Prostate gland (tissue), 2 donors: ENCODE data around the gene SLC5A6. TPM values are rescaled to one million over a fixed set of nuclear protein-coding genes. Genes with fewer than 3 reads are reported as not detected.

Experiments
- DNase-seq: peaks from one replicate; pipeline ENCODE4 v3.0.0-alpha.2; 2019; ENCODE audit warnings: low spot score
- H3K27ac ChIP-seq, 2 donors: fragments of 200-600 bp; sonication (generic); 2 replicates each; pipeline ENCODE4 v1.5.1; 2017 to 2019
- H3K27me3 ChIP-seq: fragments of 200-600 bp; sonication (generic); replicated peaks from 2 replicates; pipeline ENCODE4 v1.5.1; 2019; ENCODE audit not compliant: insufficient read depth
- H3K36me3 ChIP-seq, 2 donors: fragments of 200-600 bp; sonication (generic); 1 replicate in 1 of 2; 2 replicates in 1 of 2; pipeline versions ENCODE4 v1.5.1 to v1.8.1; 2017 to 2019
- H3K4me1 ChIP-seq: fragments of 200-600 bp; sonication (generic); replicated peaks from 2 replicates; pipeline ENCODE4 v1.5.1; 2019
- H3K4me3 ChIP-seq, 2 donors: fragments of 200-600 bp; sonication (generic); 2 replicates each; pipeline ENCODE4 v1.5.1; 2017 to 2019
- H3K9me3 ChIP-seq: fragments of 200-600 bp; sonication (generic); 2 replicates; pipeline ENCODE4 v1.5.1; 2017
- POLR2A ChIP-seq: fragments of 450-650 bp; IDR thresholded peaks from one replicate; pipeline ENCODE4 v1.6.1; 2016; ENCODE audit warnings: antibody characterized with exemption, mild to moderate bottlenecking
- POLR2AphosphoS5 ChIP-seq: sonication (generic); formaldehyde crosslinking; IDR thresholded peaks from one replicate; pipeline ENCODE4 v1.6.1; 2017; ENCODE audit warnings: antibody characterized with exemption
- WGBS: methylation state at CpG from one replicate; pipeline ENCODE4 v1.1.5; 2018; 5-methylcytosine and 5-hydroxymethylcytosine counted together
- intact Hi-C: fragments of 100-400 bp; cut with DNase I; formaldehyde crosslinking; loops from one replicate; pipeline ENCODE4 v1.14.2; 2022
- total RNA-seq, 2 donors: library from RNA; depleted of rRNA; stranded (reverse); fragments of >200 nt; gene quantifications; one replicate each; pipeline ENCODE4 v1.1.0, GENCODE V29; 2016
- TF ChIP-seq, protein P1 (sequence below), 4 experiments: fragments of 200-600 bp in 2 of 4; fragments of 450-650 bp in 2 of 4; sonication (generic) in 2 of 4; IDR thresholded peaks; 1 replicate in 3 of 4; 2 replicates in 1 of 4; pipeline ENCODE4 v1.5.1; 2016 to 2019; ENCODE audit warnings: antibody characterized with exemption in 4 of 4, mild to moderate bottlenecking in 2 of 4, moderate library complexity in 2 of 4

Gene SLC5A6
- total RNA-seq, 2 donors from 2014 or later: 23.9 to 65.2 TPM

DNA sequence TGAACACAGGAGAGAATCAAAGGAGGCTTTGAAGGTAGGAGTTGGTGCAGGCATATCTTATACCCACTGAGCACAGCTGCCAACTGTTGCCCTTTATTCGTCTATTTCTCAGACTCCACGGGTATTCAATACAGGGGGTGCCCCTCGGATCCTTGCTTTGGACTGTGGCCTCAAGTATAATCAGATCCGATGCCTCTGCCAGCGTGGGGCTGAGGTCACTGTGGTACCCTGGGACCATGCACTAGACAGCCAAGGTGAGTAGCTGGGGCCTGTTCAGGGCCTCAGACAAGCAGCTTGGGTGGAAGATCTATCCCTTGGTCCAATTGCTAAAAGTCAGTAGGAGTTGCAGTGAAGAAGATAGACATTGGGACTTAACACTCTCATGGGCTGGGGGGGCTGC is 10.3 kb upstream of the SLC5A6 start:
- no peak for DNase-seq
- H3K4me3 ChIP-seq: no peak overlapping the region
- peaks cover 0 to 10% of the 10 kb centered on the region in 2 donors for H3K36me3 ChIP-seq
- H3K27ac ChIP-seq: no peak overlapping the region
- no peaks in the 10 kb centered on the region for H3K9me3 ChIP-seq
- intact Hi-C loops: no loop called here
- no peaks in the 10 kb centered on the region for H3K4me1 ChIP-seq
- whole genome bisulfite sequencing: 98% methylated on average over 5 of the region's 5 CpGs
- TF ChIP-seq POLR2AphosphoS5: no peak
- TF ChIP-seq POLR2A: no peak
- TF ChIP-seq, protein P1, sequence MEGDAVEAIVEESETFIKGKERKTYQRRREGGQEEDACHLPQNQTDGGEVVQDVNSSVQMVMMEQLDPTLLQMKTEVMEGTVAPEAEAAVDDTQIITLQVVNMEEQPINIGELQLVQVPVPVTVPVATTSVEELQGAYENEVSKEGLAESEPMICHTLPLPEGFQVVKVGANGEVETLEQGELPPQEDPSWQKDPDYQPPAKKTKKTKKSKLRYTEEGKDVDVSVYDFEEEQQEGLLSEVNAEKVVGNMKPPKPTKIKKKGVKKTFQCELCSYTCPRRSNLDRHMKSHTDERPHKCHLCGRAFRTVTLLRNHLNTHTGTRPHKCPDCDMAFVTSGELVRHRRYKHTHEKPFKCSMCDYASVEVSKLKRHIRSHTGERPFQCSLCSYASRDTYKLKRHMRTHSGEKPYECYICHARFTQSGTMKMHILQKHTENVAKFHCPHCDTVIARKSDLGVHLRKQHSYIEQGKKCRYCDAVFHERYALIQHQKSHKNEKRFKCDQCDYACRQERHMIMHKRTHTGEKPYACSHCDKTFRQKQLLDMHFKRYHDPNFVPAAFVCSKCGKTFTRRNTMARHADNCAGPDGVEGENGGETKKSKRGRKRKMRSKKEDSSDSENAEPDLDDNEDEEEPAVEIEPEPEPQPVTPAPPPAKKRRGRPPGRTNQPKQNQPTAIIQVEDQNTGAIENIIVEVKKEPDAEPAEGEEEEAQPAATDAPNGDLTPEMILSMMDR (IDR thresholded peaks at IDR 0.05): no peak
- no peaks in the 10 kb centered on the region for H3K27me3 ChIP-seq

DNA sequence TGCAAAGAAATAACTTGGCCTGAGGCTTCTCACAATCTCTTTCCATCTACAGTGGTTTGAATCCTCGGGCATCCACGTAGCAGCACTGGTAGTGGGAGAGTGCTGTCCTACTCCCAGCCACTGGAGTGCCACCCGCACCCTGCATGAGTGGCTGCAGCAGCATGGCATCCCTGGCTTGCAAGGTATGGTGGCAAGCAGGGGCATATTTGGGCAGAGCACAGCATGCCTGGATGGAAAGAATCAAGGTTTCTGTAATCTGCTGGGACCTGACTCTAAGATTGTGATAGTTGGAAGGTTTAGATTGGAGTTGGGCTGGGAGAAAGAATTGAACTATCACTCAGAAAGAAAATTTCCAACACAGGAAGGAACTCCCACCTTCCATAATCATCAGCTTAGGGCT is 9.1 kb upstream of the SLC5A6 start:
- 55% methylated on average over 3 of the region's 3 CpGs for WGBS
- Histone ChIP-seq H3K4me3 (no peak overlapping the region), H3K27me3 (no peaks in the 10 kb centered on the region), H3K9me3 (no peaks in the 10 kb centered on the region), H3K36me3 (peaks cover 0 to 4% of the 10 kb centered on the region in 2 donors), H3K4me1 (peaks cover 3% of the 10 kb centered on the region), H3K27ac (no peak overlapping the region)
- intact Hi-C loops: no loop called here
- TF ChIP-seq POLR2A (no peak), POLR2AphosphoS5 (no peak)
- TF ChIP-seq, protein P1 (IDR thresholded peaks at IDR 0.05): no peak
- DNase-seq: no peak

DNA sequence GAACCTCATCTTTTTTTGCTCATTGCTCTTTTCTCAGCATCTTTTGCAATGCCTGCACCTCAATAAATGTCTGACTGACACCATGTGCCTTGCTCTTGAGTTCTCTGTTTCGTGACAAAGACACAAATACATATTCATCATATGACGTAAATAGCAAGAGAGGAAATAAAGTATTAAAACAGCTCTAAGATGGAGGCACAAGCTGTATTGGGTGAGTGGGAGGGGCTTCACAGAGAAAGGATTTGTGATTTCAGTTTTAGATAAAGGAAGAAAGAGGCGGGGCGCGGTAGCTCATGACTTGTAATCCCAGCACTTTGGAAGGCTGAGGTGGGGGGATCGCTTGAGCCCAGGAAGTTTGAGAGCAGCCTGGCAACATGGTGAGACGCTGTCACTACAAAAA is 8.0 kb upstream of the SLC5A6 start:
- Histone ChIP-seq H3K4me1 (peaks cover 3% of the 10 kb centered on the region), H3K9me3 (no peaks in the 10 kb centered on the region), H3K36me3 (no peaks in the 10 kb centered on the region), H3K27me3 (no peaks in the 10 kb centered on the region), H3K27ac (no peak overlapping the region), H3K4me3 (no peak overlapping the region)
- WGBS: 89% methylated on average over 7 of the region's 7 CpGs
- intact Hi-C loops: no loop called here
- TF ChIP-seq POLR2A (no peak), POLR2AphosphoS5 (no peak)
- TF ChIP-seq, protein P1 (IDR thresholded peaks at IDR 0.05): no peak
- DNase-seq: no peak

- no peak overlapping the region for H3K4me3 ChIP-seq
- no peak for DNase-seq
- H3K4me1 ChIP-seq: peaks cover 3% of the 10 kb centered on the region
- no peaks in the 10 kb centered on the region for H3K27me3 ChIP-seq
- 79% methylated on average over 2 of the region's 2 CpGs for WGBS
- no peaks in the 10 kb centered on the region for H3K9me3 ChIP-seq
- TF ChIP-seq, protein P1 (IDR thresholded peaks at IDR 0.05): no peak
- no peak for TF ChIP-seq POLR2A
- no peaks in the 10 kb centered on the region for H3K36me3 ChIP-seq
- H3K27ac ChIP-seq: no peak overlapping the region
- intact Hi-C loops: loop anchor here (10.0 kb wide), 1 partner anchor 156 kb away; the partner anchor contains the start of genes EIF2B4 and SNX17
Measured at GRCh38 chr2:27219091-27219490, 7.0 kb upstream of the SLC5A6 start.

DNA sequence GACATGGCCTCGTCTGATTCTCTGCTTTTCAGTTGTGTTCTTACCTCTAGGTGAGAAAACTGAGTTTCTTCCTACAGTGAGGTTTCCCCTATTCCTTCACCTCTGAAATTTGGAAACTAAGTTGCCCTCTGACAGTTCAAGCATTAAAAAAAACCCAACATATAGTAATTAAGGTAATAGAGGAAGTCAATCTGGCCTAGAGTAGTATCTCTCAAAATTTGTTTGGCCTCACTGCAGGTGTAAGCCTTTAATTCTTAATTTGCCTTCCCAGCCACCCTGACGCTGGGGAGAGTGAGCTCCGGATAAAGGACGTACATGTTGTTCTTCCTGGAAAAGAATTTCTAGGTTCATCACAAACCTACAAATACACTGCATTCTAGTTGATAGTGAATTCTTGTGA is 6.5 kb upstream of the SLC5A6 start:
- no peaks in the 10 kb centered on the region for H3K36me3 ChIP-seq
- H3K4me3 ChIP-seq: no peak overlapping the region
- peaks cover 3% of the 10 kb centered on the region for H3K4me1 ChIP-seq
- WGBS: 91% methylated on average over 4 of the region's 4 CpGs
- intact Hi-C loops: loop anchor here (10.0 kb wide), 1 partner anchor 156 kb away; the partner anchor contains the start of genes EIF2B4 and SNX17
- DNase-seq: no peak
- H3K9me3 ChIP-seq: no peaks in the 10 kb centered on the region
- no peaks in the 10 kb centered on the region for H3K27me3 ChIP-seq
- no peak overlapping the region for H3K27ac ChIP-seq
- TF ChIP-seq POLR2A (no peak), POLR2AphosphoS5 (no peak)
